Stimulated activated CD4-positive, alpha-beta T cell treated with anti-CD3 and anti-CD28 coated beads, Interleukin-1b, Interleukin-23, amount 100 ng/mL, for 24 hours (primary cell): ENCODE data around the gene HTT.
"Not testable (repeated sequence)": the region's sequence is repeated elsewhere in the genome, so short reads cannot be mapped to it uniquely, and the experiment has no call there.

Source experiments
- DNase-seq, 4 experiments: peaks; one replicate each; pipeline ENCODE4 v3.0.0-alpha.2; 2020; ENCODE audit warnings: low read depth in 4 of 4, low spot score in 1 of 4

Gene HTT

GRCh38 chr4:3161044-3161443, 86.6 kb downstream of the HTT start:
- DNase-seq, result not testable (repeated sequence)

- not testable (repeated sequence) for DNase-seq
These were observed 92.0 kb downstream of the HTT start for GRCh38 chr4:3166434-3166833.

- DNase-seq, result no peak
These were observed 93.5 kb downstream of the HTT start for GRCh38 chr4:3168029-3168428.

- no peak for DNase-seq
These were observed 100.2 kb downstream of the HTT start for GRCh38 chr4:3174371-3175338.

GRCh38 chr4:3176367-3177229, 102.1 kb downstream of the HTT start:
- DNase-seq, result no peak

- no peak for DNase-seq
These were observed 102.9 kb downstream of the HTT start for GRCh38 chr4:3177426-3177825.

GRCh38 chr4:3177905-3178304, 103.4 kb downstream of the HTT start:
- DNase-seq, result no peak

GRCh38 chr4:3178351-3178750, 103.9 kb downstream of the HTT start:
- no peak for DNase-seq

GRCh38 chr4:3179126-3179706, 104.7 kb downstream of the HTT start:
- DNase-seq, result no peak

- DNase-seq, result no peak
These were observed 108.5 kb downstream of the HTT start for GRCh38 chr4:3183008-3183407.

GRCh38 chr4:3184725-3185124, 110.2 kb downstream of the HTT start:
- no peak for DNase-seq

- DNase-seq, result no peak
These were observed 112.1 kb downstream of the HTT start for GRCh38 chr4:3186609-3187008.

- DNase-seq, result no peak
These were observed 113.6 kb downstream of the HTT start for GRCh38 chr4:3188118-3188517.

- no peak for DNase-seq
These were observed 115.0 kb downstream of the HTT start for GRCh38 chr4:3189459-3189858.

GRCh38 chr4:3190549-3190948, 116.1 kb downstream of the HTT start:
- DNase-seq, result no peak

- DNase-seq, result no peak
These were observed 117.7 kb downstream of the HTT start for GRCh38 chr4:3192188-3192587.

GRCh38 chr4:3192827-3193226, 118.3 kb downstream of the HTT start:
- DNase-seq, result no peak

- no peak for DNase-seq
These were observed 119.2 kb downstream of the HTT start for GRCh38 chr4:3193531-3194203.

- no peak for DNase-seq
These were observed 122.3 kb downstream of the HTT start for GRCh38 chr4:3196670-3197359.

GRCh38 chr4:3197366-3198105, 123.1 kb downstream of the HTT start:
- no peak for DNase-seq
